Epithelial cell of prostate (primary cell): ENCODE results near the gene CMYA5.
"Not testable (repeated sequence)": the region's sequence is repeated elsewhere in the genome, so short reads cannot be mapped to it uniquely, and the experiment has no call there.

Experiments
- DNase-seq: peaks from one replicate; pipeline ENCODE4 v3.0.0-alpha.2; 2011; ENCODE audit warnings: low read depth, low spot score
- H3K27ac ChIP-seq: fragments of 450-650 bp; 2 replicates; pipeline ENCODE4 v1.5.1; 2017; ENCODE audit warnings: mild to moderate bottlenecking

CMYA5 gene

GRCh38 chr5:79689541-79690466 lies at the start of gene CMYA5:
CMYA5 (plus strand) TSS chr5:79689836; CDS start chr5:79689908, 72 bp downstream.
- peak; percentile 68 for DNase-seq
- peak within 1 kb of the TSS; percentile 15 for H3K27ac ChIP-seq

- DNase-seq: no peak
- no peak overlapping the region for H3K27ac ChIP-seq
Observed at GRCh38 chr5:79640571-79641055, 49.0 kb upstream of the CMYA5 start.

- DNase-seq: no peak
- no peak overlapping the region for H3K27ac ChIP-seq
Observed at GRCh38 chr5:79641414-79641813, 48.2 kb upstream of the CMYA5 start.

GRCh38 chr5:79642210-79642609 lies 47.4 kb upstream of the CMYA5 start:
- no peak overlapping the region for H3K27ac ChIP-seq
- DNase-seq: no peak

- no peak overlapping the region for H3K27ac ChIP-seq
- no peak for DNase-seq
Observed at GRCh38 chr5:79653843-79654242, 35.8 kb upstream of the CMYA5 start.

- H3K27ac ChIP-seq: no peak overlapping the region
Observed at GRCh38 chr5:79663212-79663611, 26.4 kb upstream of the CMYA5 start.

GRCh38 chr5:79666758-79667157 lies 22.9 kb upstream of the CMYA5 start:
- no peak for DNase-seq
- no peak overlapping the region for H3K27ac ChIP-seq

More at GRCh38 chr5:79663212-79663611, 26.4 kb upstream of the CMYA5 start:
- DNase-seq: no peak

GRCh38 chr5:79672392-79672791 lies 17.2 kb upstream of the CMYA5 start:
- no peak overlapping the region for H3K27ac ChIP-seq
- no peak for DNase-seq

GRCh38 chr5:79676354-79676753 lies 13.3 kb upstream of the CMYA5 start:
- not testable (repeated sequence) for H3K27ac ChIP-seq, DNase-seq

GRCh38 chr5:79682102-79682501 lies 7.5 kb upstream of the CMYA5 start:
- not testable (repeated sequence) for DNase-seq, H3K27ac ChIP-seq

- DNase-seq: no peak
- H3K27ac ChIP-seq: peak overlapping the region; percentile 36
Observed at GRCh38 chr5:79684782-79685181, 4.9 kb upstream of the CMYA5 start.

GRCh38 chr5:79685627-79686026 lies 4.0 kb upstream of the CMYA5 start:
- peak; percentile 12 for DNase-seq
- H3K27ac ChIP-seq: peak overlapping the region; percentile 36

GRCh38 chr5:79686799-79687198 lies 2.8 kb upstream of the CMYA5 start:
- no peak for DNase-seq

GRCh38 chr5:79687889-79688288 lies 1.7 kb upstream of the CMYA5 start:
- H3K27ac ChIP-seq: no peak overlapping the region
- DNase-seq: no peak

More at GRCh38 chr5:79686799-79687198, 2.8 kb upstream of the CMYA5 start:
- H3K27ac ChIP-seq: no peak overlapping the region

- no peak overlapping the region for H3K27ac ChIP-seq
- DNase-seq: no peak
Observed at GRCh38 chr5:79691007-79691406, 1.4 kb downstream of the CMYA5 start.

- H3K27ac ChIP-seq: no peak overlapping the region
- DNase-seq: no peak
Observed at GRCh38 chr5:79692596-79692995, 3.0 kb downstream of the CMYA5 start.

GRCh38 chr5:79694183-79694582 lies 4.5 kb downstream of the CMYA5 start:
- H3K27ac ChIP-seq: no peak overlapping the region
- no peak for DNase-seq

GRCh38 chr5:79694652-79695051 lies 5.0 kb downstream of the CMYA5 start:
- H3K27ac ChIP-seq: no peak overlapping the region
- no peak for DNase-seq

- no peak overlapping the region for H3K27ac ChIP-seq
- no peak for DNase-seq
Observed at GRCh38 chr5:79695526-79695925, 5.9 kb downstream of the CMYA5 start.

GRCh38 chr5:79697222-79698170 lies 7.9 kb downstream of the CMYA5 start:
- DNase-seq: no peak
- H3K27ac ChIP-seq: no peak overlapping the region
